CD4-positive, alpha-beta memory T cell (primary cell): ENCODE results near the gene KHNYN. TPM values are rescaled to one million over a fixed set of nuclear protein-coding genes. Genes with fewer than 3 reads are reported as not detected.

Experiments used
- polyA plus RNA-seq, 2 donors: library from polyadenylated mRNA; unstranded; fragments of 300-500 nt; fragmentation: Illumina TruSeq; gene quantifications; one replicate each; pipeline ENCODE4 v1.2.3, GENCODE V29; 2021
- total RNA-seq, 2 experiments: library from RNA; stranded (reverse); gene quantifications; one replicate each; pipeline ENCODE4 v1.2.3, GENCODE V29; 2021

KHNYN gene
- total and polyA plus RNA-seq, 4 experiments from 2014 or later: 11.6 to 142 (median 78.9) TPM

Other genes starting within 250 kb of the KHNYN start
- gene IPO4, start 241.1 kb upstream of the KHNYN start, total RNA-seq: 10 to 100 TPM; 22.4 to 30.2 TPM
- gene IPO4, start 241.1 kb upstream of the KHNYN start, polyA plus RNA-seq: 10 to 100 TPM; 19.8 to 20.2 TPM
- 10 to 100 TPM; 24.1 to 26.3 TPM for gene TM9SF1, start 234.5 kb upstream of the KHNYN start, total RNA-seq
- gene TM9SF1, start 234.5 kb upstream of the KHNYN start, polyA plus RNA-seq: 10 to 100 TPM; 38.4 to 40.6 TPM
- 1 to 10 TPM; 1.2 to 1.9 TPM for gene TSSK4, start 224.3 kb upstream of the KHNYN start, total RNA-seq
- gene TSSK4, start 224.3 kb upstream of the KHNYN start, polyA plus RNA-seq: 1 to 10 TPM in 1 of 2 donors, under 1 TPM in 1; 0.47 to 1.3 TPM
- 100 to 1,000 TPM in 1 of 2 experiments, 10 to 100 TPM in 1; 99.3 to 101 TPM for gene CHMP4A, start 216.5 kb upstream of the KHNYN start, total RNA-seq
- 100 to 1,000 TPM; 164 to 194 TPM for gene CHMP4A, start 216.5 kb upstream of the KHNYN start, polyA plus RNA-seq
- gene MDP1, start 213.9 kb upstream of the KHNYN start, total RNA-seq: 10 to 100 TPM; 12.5 to 15.3 TPM
- 10 to 100 TPM; 27.3 to 28.1 TPM for gene MDP1, start 213.9 kb upstream of the KHNYN start, polyA plus RNA-seq
- 100 to 1,000 TPM; 116 to 127 TPM for gene NEDD8, start 197.6 kb upstream of the KHNYN start, total RNA-seq
- gene NEDD8, start 197.6 kb upstream of the KHNYN start, polyA plus RNA-seq: 100 to 1,000 TPM; 351 to 425 TPM
- gene GMPR2, start 197.0 kb upstream of the KHNYN start, total RNA-seq: 10 to 100 TPM; 91.0 to 95.8 TPM
- gene GMPR2, start 197.0 kb upstream of the KHNYN start, polyA plus RNA-seq: 100 to 1,000 TPM; 103 to 116 TPM
- 100 to 1,000 TPM; 131 to 132 TPM for gene TINF2, start 187.3 kb upstream of the KHNYN start, total RNA-seq
- 100 to 1,000 TPM; 151 to 169 TPM for gene TINF2, start 187.3 kb upstream of the KHNYN start, polyA plus RNA-seq
- 10 to 100 TPM; 11.0 to 16.1 TPM for gene TGM1, start 166.8 kb upstream of the KHNYN start, total RNA-seq
- gene TGM1, start 166.8 kb upstream of the KHNYN start, polyA plus RNA-seq: under 1 TPM; 0.11 to 0.12 TPM
- 10 to 100 TPM; 55.6 to 62.5 TPM for gene RABGGTA, start 158.4 kb upstream of the KHNYN start, total RNA-seq
- 10 to 100 TPM; 22.9 to 32.5 TPM for gene RABGGTA, start 158.4 kb upstream of the KHNYN start, polyA plus RNA-seq
- gene DHRS1, start 130.2 kb upstream of the KHNYN start, total RNA-seq: 10 to 100 TPM; 37.6 to 38.6 TPM
- gene DHRS1, start 130.2 kb upstream of the KHNYN start, polyA plus RNA-seq: 10 to 100 TPM; 31.4 to 32.9 TPM
- gene NOP9, start 130.1 kb upstream of the KHNYN start, total RNA-seq: 10 to 100 TPM; 23.1 to 28.1 TPM
- gene NOP9, start 130.1 kb upstream of the KHNYN start, polyA plus RNA-seq: 1 to 10 TPM in 1 of 2 donors, under 1 TPM in 1; 0.83 to 1.6 TPM
- 10 to 100 TPM; 22.3 to 26.0 TPM for gene CIDEB, start 122.0 kb upstream of the KHNYN start, total RNA-seq
- 10 to 100 TPM; 17.2 to 24.3 TPM for gene CIDEB, start 122.0 kb upstream of the KHNYN start, polyA plus RNA-seq
- 10 to 100 TPM; 18.0 to 18.8 TPM for gene LTB4R2, start 119.8 kb upstream of the KHNYN start, total RNA-seq
- gene LTB4R2, start 119.8 kb upstream of the KHNYN start, polyA plus RNA-seq: 1 to 10 TPM; 2.3 to 3.2 TPM
- gene LTB4R, start 118.5 kb upstream of the KHNYN start, total RNA-seq: 10 to 100 TPM; 19.5 to 20.0 TPM
- 10 to 100 TPM in 1 of 2 donors, 1 to 10 TPM in 1; 9.6 to 10.6 TPM for gene LTB4R, start 118.5 kb upstream of the KHNYN start, polyA plus RNA-seq
- 1 to 10 TPM; 7.1 to 8.1 TPM for gene ADCY4, start 94.9 kb upstream of the KHNYN start, total RNA-seq
- gene ADCY4, start 94.9 kb upstream of the KHNYN start, polyA plus RNA-seq: under 1 TPM; 0.48 to 0.62 TPM
- gene RIPK3, start 90.0 kb upstream of the KHNYN start, total RNA-seq: 10 to 100 TPM; 63.0 to 63.5 TPM
- gene RIPK3, start 90.0 kb upstream of the KHNYN start, polyA plus RNA-seq: 10 to 100 TPM in 1 of 2 donors, 1 to 10 TPM in 1; 6.2 to 16.7 TPM
- gene NFATC4, start 61.8 kb upstream of the KHNYN start, total RNA-seq: not detected
- gene NFATC4, start 61.8 kb upstream of the KHNYN start, polyA plus RNA-seq: not detected
- under 1 TPM in 1 of 2 experiments, not detected in 1; 0.32 TPM for gene NYNRIN, start 31.0 kb upstream of the KHNYN start, total RNA-seq
- under 1 TPM in 1 of 2 donors, not detected in 1; 0.02 TPM for gene NYNRIN, start 31.0 kb upstream of the KHNYN start, polyA plus RNA-seq
- gene CBLN3, start 286 bp upstream of the KHNYN start, total RNA-seq: 1 to 10 TPM; 3.8 to 6.1 TPM
- gene CBLN3, start 286 bp upstream of the KHNYN start, polyA plus RNA-seq: under 1 TPM in 1 of 2 donors, not detected in 1; 0.41 TPM
- 100 to 1,000 TPM; 102 to 109 TPM for gene SDR39U1, start 12.8 kb downstream of the KHNYN start, total RNA-seq
- gene SDR39U1, start 12.8 kb downstream of the KHNYN start, polyA plus RNA-seq: 10 to 100 TPM; 43.2 to 56.8 TPM
- gene CMA1, start 78.3 kb downstream of the KHNYN start, total RNA-seq: not detected
- not detected for gene CMA1, start 78.3 kb downstream of the KHNYN start, polyA plus RNA-seq
- gene CTSG, start 146.3 kb downstream of the KHNYN start, total RNA-seq: not detected
- gene CTSG, start 146.3 kb downstream of the KHNYN start, polyA plus RNA-seq: not detected
- gene GZMH, start 179.7 kb downstream of the KHNYN start, total RNA-seq: not detected
- 1 to 10 TPM in 1 of 2 donors, under 1 TPM in 1; 0.63 to 8.1 TPM for gene GZMH, start 179.7 kb downstream of the KHNYN start, polyA plus RNA-seq
- gene GZMB, start 204.2 kb downstream of the KHNYN start, total RNA-seq: not detected
- gene GZMB, start 204.2 kb downstream of the KHNYN start, polyA plus RNA-seq: under 1 TPM; 0.21 to 0.82 TPM